Tibial nerve (tissue), 4 donors: ENCODE measurements around the gene GDPGP1. TPM values are rescaled to one million over a fixed set of nuclear protein-coding genes. Genes with fewer than 3 reads are reported as not detected.
A peak's percentile ranks its signal among the peaks of the same experiment; 100 is the strongest.

Experiments
- DNase-seq, 2 donors: peaks; one replicate each; pipeline ENCODE4 v3.0.0-alpha.2; 2019; ENCODE audit warnings: low spot score in 2 of 2
- H3K27ac ChIP-seq, 4 donors: fragments of 200-600 bp; sonication (generic) in 3 of 4; one replicate each; pipeline ENCODE4 v1.5.1; 2017 to 2019; ENCODE audit warnings: mild to moderate bottlenecking in 1 of 4
- H3K27me3 ChIP-seq, 2 donors: fragments of 200-600 bp; sonication (generic) in 1 of 2; one replicate each; pipeline versions ENCODE4 v1.5.1 to v1.6.0; 2017 to 2019
- H3K36me3 ChIP-seq, 3 donors: fragments of 200-600 bp; sonication (generic); one replicate each; pipeline ENCODE4 v1.5.1; 2018 to 2019
- H3K4me1 ChIP-seq, 4 donors: fragments of 200-600 bp; sonication (generic) in 3 of 4; one replicate each; pipeline ENCODE4 v1.5.1; 2017 to 2019
- H3K4me3 ChIP-seq, 4 donors: fragments of 200-600 bp; sonication (generic) in 3 of 4; one replicate each; pipeline ENCODE4 v1.5.1; 2017 to 2019; ENCODE audit warnings: mild to moderate bottlenecking in 1 of 4, moderate library complexity in 1 of 4
- H3K9me3 ChIP-seq, 4 donors: fragments of 200-600 bp; sonication (generic) in 3 of 4; one replicate each; pipeline ENCODE4 v1.5.1; 2017 to 2019
- EP300 ChIP-seq, 2 donors: sonication (generic); formaldehyde crosslinking; IDR thresholded peaks; one replicate each; pipeline ENCODE4 v1.6.1; 2017; ENCODE audit warnings: antibody characterized with exemption in 2 of 2, mild to moderate bottlenecking in 1 of 2
- POLR2A ChIP-seq, 2 donors: fragments of 450-650 bp; IDR thresholded peaks; one replicate each; pipeline ENCODE4 v1.6.1; 2017; ENCODE audit warnings: antibody characterized with exemption in 2 of 2, mild to moderate bottlenecking in 2 of 2, moderate library complexity in 2 of 2
- whole genome bisulfite sequencing, 2 donors: methylation state at CpG; one replicate each; pipeline ENCODE4 v1.1.5; 2018; 5-methylcytosine and 5-hydroxymethylcytosine counted together
- total RNA-seq, 4 donors: library from RNA; depleted of rRNA; stranded (reverse); fragments of >200 nt; gene quantifications; one replicate each; pipeline ENCODE4 v1.1.0, GENCODE V29; 2016
- TF ChIP-seq, protein P1 (sequence below), 5 experiments: fragments of 200-600 bp in 3 of 5; fragments of 450-650 bp in 2 of 5; sonication (generic) in 3 of 5; IDR thresholded peaks; one replicate each; pipeline ENCODE4 v1.5.1; 2016 to 2019; ENCODE audit warnings: antibody characterized with exemption in 5 of 5, mild to moderate bottlenecking in 3 of 5, moderate library complexity in 2 of 5

GDPGP1 gene
- total RNA-seq, 4 donors from 2014 or later = 1.4 to 6.9 (median 4.9) TPM

GRCh38 chr15:90191794-90192509 is 42.1 kb upstream of the GDPGP1 start:
- WGBS, 2 donors = 9 to 22% methylated on average over 5 to 7 of the region's 7 CpGs
- Histone ChIP-seq H3K4me3 (peak overlapping the region in 1 of 4 donors; percentile 21), H3K4me1 (peaks cover 0 to 76% (median 59%) of the 10 kb centered on the region in 4 donors), H3K27me3 (no peaks in the 10 kb centered on the region), H3K27ac (peak overlapping the region; percentile 75 to 97 (median 86)), H3K9me3 (no peaks in the 10 kb centered on the region), H3K36me3 (peaks cover 0 to 4% (median 0%) of the 10 kb centered on the region in 3 donors)
- peak in 1 of 2 donors; percentile 10 for TF ChIP-seq POLR2A (IDR thresholded peaks at IDR 0.05)
- TF ChIP-seq, protein P1, sequence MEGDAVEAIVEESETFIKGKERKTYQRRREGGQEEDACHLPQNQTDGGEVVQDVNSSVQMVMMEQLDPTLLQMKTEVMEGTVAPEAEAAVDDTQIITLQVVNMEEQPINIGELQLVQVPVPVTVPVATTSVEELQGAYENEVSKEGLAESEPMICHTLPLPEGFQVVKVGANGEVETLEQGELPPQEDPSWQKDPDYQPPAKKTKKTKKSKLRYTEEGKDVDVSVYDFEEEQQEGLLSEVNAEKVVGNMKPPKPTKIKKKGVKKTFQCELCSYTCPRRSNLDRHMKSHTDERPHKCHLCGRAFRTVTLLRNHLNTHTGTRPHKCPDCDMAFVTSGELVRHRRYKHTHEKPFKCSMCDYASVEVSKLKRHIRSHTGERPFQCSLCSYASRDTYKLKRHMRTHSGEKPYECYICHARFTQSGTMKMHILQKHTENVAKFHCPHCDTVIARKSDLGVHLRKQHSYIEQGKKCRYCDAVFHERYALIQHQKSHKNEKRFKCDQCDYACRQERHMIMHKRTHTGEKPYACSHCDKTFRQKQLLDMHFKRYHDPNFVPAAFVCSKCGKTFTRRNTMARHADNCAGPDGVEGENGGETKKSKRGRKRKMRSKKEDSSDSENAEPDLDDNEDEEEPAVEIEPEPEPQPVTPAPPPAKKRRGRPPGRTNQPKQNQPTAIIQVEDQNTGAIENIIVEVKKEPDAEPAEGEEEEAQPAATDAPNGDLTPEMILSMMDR (IDR thresholded peaks at IDR 0.05) = no peak
- peak in 1 of 2 donors; percentile 57 for TF ChIP-seq EP300 (IDR thresholded peaks at IDR 0.05)
- DNase-seq = peak; percentile 43 to 49

DNA sequence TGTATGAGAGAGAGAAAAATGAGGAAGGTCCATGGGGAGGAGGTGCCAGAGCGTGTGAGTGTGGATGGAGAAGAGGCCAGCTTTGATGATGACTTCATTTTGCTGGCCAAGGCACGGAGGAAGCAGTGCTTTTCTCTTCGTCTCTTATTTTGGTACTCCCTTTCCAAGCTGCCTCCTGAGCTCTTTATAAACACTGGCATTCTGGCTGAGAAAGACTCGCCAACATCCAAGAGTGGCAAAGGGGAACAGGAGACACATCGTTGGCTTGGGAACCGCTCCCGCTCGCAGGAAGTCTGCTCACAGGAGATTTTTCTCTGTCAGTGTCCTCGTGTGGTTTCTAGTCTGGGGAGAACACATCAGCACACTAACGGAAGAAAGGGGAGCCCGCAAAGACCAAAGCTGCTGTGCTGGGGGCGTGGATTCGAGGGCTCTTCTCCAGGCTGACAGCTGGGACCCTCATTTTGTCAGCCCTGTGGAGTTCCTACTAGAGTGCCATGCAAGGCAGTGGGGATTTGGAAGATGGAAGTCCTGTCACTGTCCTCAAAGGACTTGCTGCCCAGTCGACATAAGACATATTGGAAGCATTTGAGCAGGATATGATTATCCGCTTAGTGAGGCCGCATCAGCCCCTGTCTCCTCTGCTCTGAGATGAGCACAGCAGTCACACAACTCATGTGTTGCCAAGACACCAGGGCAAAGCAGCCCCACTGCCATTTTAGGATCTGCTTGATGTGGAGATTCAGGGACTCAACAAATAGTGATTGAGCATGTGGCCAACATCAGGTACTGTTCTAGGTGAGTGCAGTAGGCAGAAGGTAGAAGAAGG is 40.8 kb upstream of the GDPGP1 start:
- no peak for DNase-seq
- peaks cover 0 to 4% (median 0%) of the 10 kb centered on the region in 3 donors for H3K36me3 ChIP-seq
- H3K4me3 ChIP-seq = no peak overlapping the region
- WGBS, 2 donors = 44 to 52% methylated on average over 14 to 16 of the region's 16 CpGs
- TF ChIP-seq POLR2A (IDR thresholded peaks at IDR 0.05) (no peak), EP300 (IDR thresholded peaks at IDR 0.05) (no peak)
- TF ChIP-seq, protein P1 (IDR thresholded peaks at IDR 0.05) = no peak
- H3K9me3 ChIP-seq = no peaks in the 10 kb centered on the region
- no peaks in the 10 kb centered on the region for H3K27me3 ChIP-seq
- H3K27ac ChIP-seq = peak overlapping the region; percentile 75 to 97 (median 86)
- peaks cover 0 to 68% (median 52%) of the 10 kb centered on the region in 4 donors for H3K4me1 ChIP-seq

DNA sequence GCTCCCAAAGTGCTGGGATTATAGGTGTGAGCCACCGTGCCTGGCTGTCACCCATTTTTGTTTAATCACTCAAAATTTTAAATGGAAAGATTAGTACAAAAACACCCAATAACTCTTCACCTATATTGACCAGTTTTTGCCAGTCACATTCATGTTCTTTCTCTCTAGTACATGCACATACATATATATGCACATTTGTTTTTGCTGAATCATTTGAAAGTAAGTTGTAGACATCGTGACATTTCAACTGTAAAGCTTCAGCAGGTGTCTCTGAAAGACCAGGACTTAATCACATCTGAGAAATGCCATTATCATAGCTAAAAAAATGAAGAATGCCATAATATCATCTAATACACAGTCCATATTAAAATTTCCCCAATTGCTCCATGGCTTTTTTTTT is 39.4 kb upstream of the GDPGP1 start:
- H3K4me3 ChIP-seq = no peak overlapping the region
- DNase-seq = no peak
- 90 to 96% methylated on average over 2 of the region's 2 CpGs for WGBS, 2 donors
- TF ChIP-seq, protein P1 (IDR thresholded peaks at IDR 0.05) = no peak
- TF ChIP-seq EP300 (IDR thresholded peaks at IDR 0.05) (no peak), POLR2A (IDR thresholded peaks at IDR 0.05) (no peak)
- H3K27ac ChIP-seq = peak overlapping the region in 2 of 4 donors; percentile 34 to 97
- no peaks in the 10 kb centered on the region for H3K9me3 ChIP-seq
- H3K27me3 ChIP-seq = no peaks in the 10 kb centered on the region
- peaks cover 0 to 72% (median 46%) of the 10 kb centered on the region in 4 donors for H3K4me1 ChIP-seq
- H3K36me3 ChIP-seq = peaks cover 0 to 4% (median 0%) of the 10 kb centered on the region in 3 donors

- no peaks in the 10 kb centered on the region for H3K9me3 ChIP-seq
- peaks cover 0 to 68% (median 38%) of the 10 kb centered on the region in 4 donors for H3K4me1 ChIP-seq
- 11 to 12% methylated on average over 12 to 17 of the region's 24 CpGs for WGBS, 2 donors
- H3K36me3 ChIP-seq = peaks cover 0 to 4% (median 0%) of the 10 kb centered on the region in 3 donors
- TF ChIP-seq EP300 (IDR thresholded peaks at IDR 0.05) (no peak), POLR2A (IDR thresholded peaks at IDR 0.05) (no peak)
- TF ChIP-seq, protein P1 (IDR thresholded peaks at IDR 0.05) = no peak
- DNase-seq = no peak
- H3K4me3 ChIP-seq = peak overlapping the region; percentile 63 to 92 (median 82)
- H3K27me3 ChIP-seq = no peaks in the 10 kb centered on the region
- H3K27ac ChIP-seq = peak overlapping the region; percentile 51 to 88 (median 86)
These were observed 33.4 kb upstream of the GDPGP1 start for GRCh38 chr15:90200534-90201129.
